BJ (cell line): ENCODE measurements around the gene ANKRD55. TPM values are rescaled to one million over a fixed set of nuclear protein-coding genes. Genes with fewer than 3 reads are reported as not detected.
"Not testable (repeated sequence)": the region's sequence is repeated elsewhere in the genome, so short reads cannot be mapped to it uniquely, and the experiment has no call there.

Source experiments
- CTCF ChIA-PET: fragments of 350-600 bp; formaldehyde crosslinking; extraction: SDS; loops from one replicate; lab custom pipeline; 2021; ENCODE audit warnings: antibody characterized with exemption, inconsistent platforms; lab: Yijun Ruan, JAX
- POLR2A ChIA-PET: fragments of 300-600 bp; sonication (Branson Sonifier 250); formaldehyde crosslinking; extraction: SDS; loops from one replicate; lab custom pipeline; 2021; ENCODE audit warnings: antibody characterized with exemption; lab: Charles Lee
- DNase-seq: peaks from one replicate; pipeline ENCODE4 v3.0.0-alpha.2; 2011; ENCODE audit warnings: low read depth
- H3K27me3 ChIP-seq: 2 replicates; pipeline ENCODE4 v1.6.0; 2011; ENCODE audit warnings: low read length; ENCODE audit not compliant: control insufficient read depth, insufficient read depth
- H3K36me3 ChIP-seq: 2 replicates; pipeline ENCODE4 v1.5.1; 2011; ENCODE audit warnings: low read length; ENCODE audit not compliant: control insufficient read depth, insufficient read depth
- H3K4me3 ChIP-seq: 2 replicates; pipeline ENCODE4 v1.5.1; 2011; ENCODE audit warnings: low read depth, mild to moderate bottlenecking, control low read depth, low read length
- CTCF ChIP-seq: IDR thresholded peaks from 2 replicates; pipeline ENCODE4 v1.5.1; 2011; ENCODE audit warnings: low read depth, mild to moderate bottlenecking, control low read depth, inconsistent platforms, low read length, moderate library complexity; ENCODE audit not compliant: insufficient read depth
- polyA plus RNA-seq: library from polyadenylated mRNA; depleted of rRNA; stranded (reverse); fragments of >200 nt; gene quantifications from 2 replicates; pipeline ENCODE4 v1.2.3, GENCODE V29; 2011

The ANKRD55 gene
- polyA plus RNA-seq, 1 experiment, result not detected

- no peak for TF ChIP-seq CTCF
- no peaks in the 10 kb centered on the region for H3K36me3 ChIP-seq
- ChIA-PET POLR2A (no interaction called here), CTCF (no interaction called here)
- H3K27me3 ChIP-seq, result no peaks in the 10 kb centered on the region
- DNase-seq, result no peak
- H3K4me3 ChIP-seq, result no peak overlapping the region
Measured at GRCh38 chr5:56083286-56083854, 149.8 kb downstream of the ANKRD55 start.

GRCh38 chr5:56081053-56081642, 152.0 kb downstream of the ANKRD55 start:
- POLR2A ChIA-PET, H3K27me3 ChIP-seq, DNase-seq, H3K36me3 ChIP-seq, H3K4me3 ChIP-seq: not testable (repeated sequence)
- CTCF ChIA-PET, result interaction anchor here (1.1 kb wide), 1 partner anchor 125 kb away, joined by 4 read pairs; no protein-coding TSS in a partner anchor

- H3K36me3 ChIP-seq, result no peaks in the 10 kb centered on the region
- ChIA-PET CTCF (interaction anchor here (1.1 kb wide), 1 partner anchor 125 kb away, joined by 4 read pairs; no protein-coding TSS in a partner anchor), POLR2A (no interaction called here)
- no peak for TF ChIP-seq CTCF
- H3K4me3 ChIP-seq, result no peak overlapping the region
- no peak for DNase-seq
- H3K27me3 ChIP-seq, result no peaks in the 10 kb centered on the region
Measured at GRCh38 chr5:56080375-56081052, 152.6 kb downstream of the ANKRD55 start.

- DNase-seq, H3K4me3 ChIP-seq, POLR2A ChIA-PET, H3K36me3 ChIP-seq, H3K27me3 ChIP-seq: not testable (repeated sequence)
- CTCF ChIA-PET, result interaction anchor here (1.0 to 1.1 kb wide), 2 partner anchors 14 to 149 kb away, joined by 3 read pairs; no protein-coding TSS in a partner anchor
Measured at GRCh38 chr5:56079157-56079500, 154.0 kb downstream of the ANKRD55 start.

- H3K27me3 ChIP-seq, result no peaks in the 10 kb centered on the region
- POLR2A ChIA-PET, result no interaction called here
- H3K4me3 ChIP-seq, result no peak overlapping the region
- DNase-seq, result no peak
- CTCF ChIA-PET, result interaction anchor here (1.0 to 1.1 kb wide), 2 partner anchors 13 to 150 kb away, joined by 3 read pairs; no protein-coding TSS in a partner anchor
- H3K36me3 ChIP-seq, result no peaks in the 10 kb centered on the region
- TF ChIP-seq CTCF, result no peak
Measured at GRCh38 chr5:56078278-56079156, 154.6 kb downstream of the ANKRD55 start.
